Measurements from ENCODE around the gene UQCC2.

Gene UQCC2

DNA sequence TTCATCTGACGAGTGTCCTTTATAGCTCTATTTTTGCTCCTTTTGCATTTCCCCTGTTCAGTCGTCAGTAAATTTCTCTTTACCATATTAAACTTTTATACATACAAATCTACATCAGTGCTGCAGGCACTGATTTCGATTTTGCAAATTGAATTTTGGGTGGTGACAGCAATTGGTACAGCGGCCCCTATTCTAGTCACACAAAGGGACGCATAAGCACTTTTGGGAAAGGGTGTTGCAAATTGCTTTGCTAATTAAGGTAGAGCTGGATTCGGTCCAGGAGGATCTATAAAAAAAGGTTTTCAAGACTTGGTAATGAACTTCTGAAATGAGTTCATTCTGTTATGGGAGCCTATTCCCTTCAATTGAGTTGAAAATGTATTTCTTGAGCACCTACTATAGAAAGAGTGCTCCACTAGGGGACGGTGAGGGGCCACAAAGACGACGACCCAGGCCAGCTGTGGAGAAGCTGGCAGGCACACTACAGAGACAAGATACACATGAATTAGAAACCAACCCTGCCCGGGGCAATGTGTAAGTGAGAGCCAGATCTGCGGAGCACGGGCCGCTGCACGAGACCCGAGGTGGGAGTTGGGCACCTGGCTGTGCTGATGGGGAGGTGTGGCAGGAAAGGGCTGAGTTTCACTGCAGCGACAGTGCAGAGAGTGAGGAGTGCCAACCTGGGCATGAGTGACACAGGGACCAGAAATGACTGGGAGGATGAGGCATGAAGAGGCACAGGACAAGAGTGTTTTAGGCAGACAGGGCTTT lies 5.4 kb downstream of the UQCC2 start:
- DNase-seq (ENCODE audit: low spot score): no peak

DNA sequence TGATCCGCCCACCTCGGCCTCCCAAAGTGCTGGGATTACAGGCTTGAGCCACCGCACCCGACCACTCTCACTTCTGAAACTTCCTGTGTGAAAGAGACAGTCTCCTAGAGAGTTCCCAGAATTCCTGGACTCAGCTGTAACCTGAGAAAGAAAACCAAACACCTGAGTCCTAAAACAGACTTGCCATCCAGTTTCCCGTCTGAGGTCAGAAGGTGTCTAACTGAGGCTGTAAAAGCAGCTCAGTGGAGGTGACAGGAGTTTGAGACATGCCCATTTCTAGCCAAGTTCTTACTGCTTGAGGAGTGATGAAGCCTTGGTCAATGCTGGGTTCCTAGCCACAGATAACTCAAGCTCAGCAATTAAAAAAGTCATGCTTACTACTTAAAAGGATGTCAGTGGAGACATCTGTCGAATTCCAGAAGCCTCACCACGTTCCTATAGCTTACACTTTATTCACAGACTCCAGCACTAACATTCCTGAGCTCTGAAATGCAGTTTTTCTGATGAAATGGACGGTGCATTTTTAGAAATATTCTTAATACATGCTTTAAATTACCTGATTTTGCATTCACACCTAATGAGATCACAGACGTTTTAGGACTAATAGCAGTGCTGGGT lies 6.1 kb downstream of the UQCC2 start:
- no peak for DNase-seq (ENCODE audit: low spot score)

DNA sequence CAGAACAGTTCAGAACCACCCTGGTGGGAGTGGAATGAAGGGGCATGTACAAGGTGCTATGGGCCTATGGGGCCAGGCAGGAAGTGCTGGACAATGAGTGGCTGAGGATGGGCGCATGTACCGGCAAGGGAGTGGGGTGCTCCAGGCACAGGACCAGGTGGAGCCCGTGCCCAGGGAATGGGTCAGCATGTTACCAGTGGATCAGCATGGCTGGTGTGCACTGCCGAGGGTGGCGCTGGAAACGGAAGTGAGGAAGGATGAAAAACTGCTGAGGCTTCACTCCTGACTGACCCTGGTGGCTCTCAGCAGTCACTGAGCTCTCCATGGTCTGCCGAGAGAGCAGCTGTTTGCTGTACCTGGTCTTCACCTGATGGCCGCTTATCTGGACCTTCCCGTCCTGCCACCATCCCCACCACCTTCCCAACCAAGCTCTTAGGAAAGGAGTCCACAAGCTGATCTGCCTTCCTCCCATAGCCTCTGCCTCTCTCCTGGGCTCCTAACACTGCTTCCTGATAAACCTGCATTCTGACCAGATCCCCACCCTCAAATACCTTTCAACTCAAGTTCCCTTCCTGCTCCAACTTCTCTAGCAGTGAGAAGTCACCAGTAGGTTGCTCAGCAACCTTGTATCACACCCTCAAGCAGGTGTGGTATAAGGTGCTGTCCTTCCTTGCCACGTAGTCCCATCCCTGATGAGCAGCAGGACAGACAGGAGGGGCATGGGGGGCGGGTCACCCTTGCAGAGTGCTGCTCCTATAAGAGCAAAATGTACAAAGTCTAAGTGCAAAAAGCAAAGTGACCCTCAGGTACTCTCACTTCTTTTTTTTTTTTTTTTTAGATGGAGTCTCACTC lies 7.1 kb downstream of the UQCC2 start:
- no peak for DNase-seq (ENCODE audit: low spot score)

DNA sequence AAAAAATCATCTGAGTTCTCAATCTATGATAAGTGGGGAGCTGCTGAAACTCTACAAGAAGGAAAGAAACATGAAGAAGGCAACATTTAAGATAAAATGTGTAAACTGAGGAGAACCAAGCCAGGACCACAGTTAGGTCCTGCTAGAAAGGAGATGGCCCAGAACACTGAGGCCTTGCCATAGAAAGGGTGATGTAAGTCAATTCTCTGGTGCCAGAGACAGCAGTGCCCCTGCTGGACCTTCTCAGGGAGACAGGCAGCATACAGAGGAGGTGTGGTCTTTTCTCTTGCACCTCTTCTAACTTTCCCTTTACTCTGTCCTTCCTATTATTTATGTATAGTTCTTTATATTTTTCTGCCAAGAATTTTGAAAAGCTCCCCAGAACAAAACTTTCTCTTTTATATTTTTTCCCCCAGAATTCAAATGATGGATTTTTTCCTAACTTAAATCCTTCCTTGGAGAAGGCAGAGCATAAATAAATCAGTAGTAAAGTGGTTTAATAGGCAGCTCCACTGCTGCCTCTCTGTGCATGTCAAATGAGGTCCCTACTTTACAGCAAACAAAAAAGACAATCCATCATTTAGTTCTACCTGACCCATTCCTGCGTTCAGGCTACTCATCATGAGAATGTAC lies 9.0 kb downstream of the UQCC2 start:
- peak; percentile 51 for DNase-seq (ENCODE audit: low spot score)

DNA sequence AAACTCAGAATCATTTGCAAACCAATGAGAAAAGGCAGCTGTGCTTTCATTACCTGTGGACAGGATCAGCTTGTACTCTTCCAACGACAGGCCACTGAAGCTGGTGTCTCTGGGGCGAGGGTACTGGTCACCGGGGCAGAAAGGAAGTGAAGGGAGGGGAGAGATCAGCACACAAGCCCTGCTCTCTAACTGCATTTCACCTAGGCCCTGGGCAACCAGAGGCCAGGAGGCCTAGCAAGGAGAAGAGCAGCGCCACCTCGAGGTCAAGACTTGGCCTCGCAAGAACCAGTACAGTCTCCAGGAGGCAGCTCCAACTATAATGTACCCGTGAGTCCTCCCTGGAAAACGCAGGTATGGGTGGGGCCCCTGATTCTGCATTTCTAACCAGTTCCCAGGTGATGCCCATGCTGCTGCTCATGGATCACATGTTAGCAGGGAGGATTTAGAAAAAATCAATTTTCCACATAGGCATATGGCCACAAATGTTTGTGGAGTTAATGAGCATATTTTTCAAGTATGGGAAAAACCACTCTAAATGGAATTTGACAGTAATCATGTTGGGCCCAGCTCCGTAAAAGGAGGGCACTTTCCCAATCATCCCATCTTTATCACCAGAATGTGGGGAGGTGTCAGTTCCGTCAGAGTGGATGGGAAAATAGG lies 11.0 kb downstream of the UQCC2 start:
- peak; percentile 75 for DNase-seq (ENCODE audit: low spot score)

DNA sequence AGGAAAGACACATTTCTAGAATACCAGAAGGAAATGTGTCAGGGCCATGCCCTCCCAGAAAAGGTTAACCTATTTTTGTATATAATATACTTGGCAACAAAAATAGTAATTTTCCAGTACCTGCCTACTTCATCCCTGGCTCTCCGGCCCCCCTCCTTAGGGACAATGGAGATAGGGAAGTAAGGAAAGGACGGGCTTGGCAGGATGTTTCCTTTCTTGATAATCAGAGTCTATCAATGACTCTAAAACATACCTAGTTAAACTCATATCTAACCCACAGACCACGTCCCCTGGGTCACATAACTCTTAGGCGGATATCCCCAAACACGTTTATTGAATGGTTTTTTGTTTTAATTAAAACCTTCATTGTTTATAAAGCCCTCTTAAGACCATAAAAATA lies 11.8 kb downstream of the UQCC2 start:
- DNase-seq (ENCODE audit: low spot score): no peak

DNA sequence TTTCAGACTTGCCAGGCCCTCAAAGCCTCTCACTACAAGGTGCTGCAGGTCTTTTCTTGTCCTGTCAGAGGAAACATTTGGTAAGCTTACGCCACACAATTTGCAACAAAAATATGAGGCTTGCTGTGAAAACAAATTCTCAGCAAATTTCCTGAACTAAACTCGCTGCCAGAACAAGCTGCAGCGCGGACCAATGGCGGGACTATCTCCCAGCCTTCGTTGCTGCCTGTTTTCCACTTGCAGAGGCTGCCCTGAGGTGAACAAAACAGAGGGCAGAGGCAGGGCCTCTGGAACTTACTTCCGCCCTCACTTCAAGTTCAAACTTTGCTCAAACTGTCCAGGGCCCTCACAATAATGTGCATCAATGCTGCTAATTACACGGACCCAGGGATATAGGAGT lies 12.4 kb downstream of the UQCC2 start:
- DNase-seq (ENCODE audit: low spot score): no peak

DNA sequence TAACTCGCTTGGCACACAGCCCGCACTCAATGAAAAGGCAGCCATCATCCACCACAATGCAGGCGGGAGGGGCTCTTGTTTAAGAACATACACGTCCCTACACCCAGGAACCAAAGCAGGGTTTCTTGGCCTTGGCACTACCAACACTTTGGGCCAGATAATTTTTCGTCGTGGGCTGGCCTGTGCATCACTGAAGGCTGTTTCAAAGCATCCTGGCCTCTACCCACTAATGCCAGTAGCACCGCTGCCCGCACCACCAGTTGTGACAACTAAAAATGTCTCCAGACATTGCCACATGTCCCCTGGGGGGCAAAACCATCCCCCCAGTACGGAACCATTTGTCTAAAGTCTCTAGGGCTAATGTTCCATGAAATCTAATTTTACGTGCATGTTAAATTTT lies 13.0 kb downstream of the UQCC2 start:
- DNase-seq (ENCODE audit: low spot score): no peak

DNA sequence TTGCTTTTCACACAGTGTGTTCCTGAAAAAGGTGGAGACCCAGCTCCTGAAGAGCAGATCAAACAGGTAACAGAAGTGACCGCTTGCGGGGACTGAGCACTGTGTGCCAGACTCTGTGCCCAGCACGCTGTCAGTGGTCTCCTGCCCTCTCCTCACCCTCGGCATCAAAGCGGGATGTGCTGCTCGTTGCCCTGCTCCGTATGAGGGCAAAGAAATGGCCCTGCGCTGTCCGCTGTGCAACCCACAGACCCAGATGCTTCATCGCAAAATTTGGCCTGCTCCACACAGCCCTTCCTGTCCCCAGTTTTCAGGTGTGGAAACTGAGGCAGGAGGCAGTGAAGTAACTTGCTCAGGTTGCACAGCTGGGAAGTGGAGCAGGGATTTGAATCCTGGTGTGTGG lies 13.7 kb downstream of the UQCC2 start:
- no peak for DNase-seq (ENCODE audit: low spot score)

DNA sequence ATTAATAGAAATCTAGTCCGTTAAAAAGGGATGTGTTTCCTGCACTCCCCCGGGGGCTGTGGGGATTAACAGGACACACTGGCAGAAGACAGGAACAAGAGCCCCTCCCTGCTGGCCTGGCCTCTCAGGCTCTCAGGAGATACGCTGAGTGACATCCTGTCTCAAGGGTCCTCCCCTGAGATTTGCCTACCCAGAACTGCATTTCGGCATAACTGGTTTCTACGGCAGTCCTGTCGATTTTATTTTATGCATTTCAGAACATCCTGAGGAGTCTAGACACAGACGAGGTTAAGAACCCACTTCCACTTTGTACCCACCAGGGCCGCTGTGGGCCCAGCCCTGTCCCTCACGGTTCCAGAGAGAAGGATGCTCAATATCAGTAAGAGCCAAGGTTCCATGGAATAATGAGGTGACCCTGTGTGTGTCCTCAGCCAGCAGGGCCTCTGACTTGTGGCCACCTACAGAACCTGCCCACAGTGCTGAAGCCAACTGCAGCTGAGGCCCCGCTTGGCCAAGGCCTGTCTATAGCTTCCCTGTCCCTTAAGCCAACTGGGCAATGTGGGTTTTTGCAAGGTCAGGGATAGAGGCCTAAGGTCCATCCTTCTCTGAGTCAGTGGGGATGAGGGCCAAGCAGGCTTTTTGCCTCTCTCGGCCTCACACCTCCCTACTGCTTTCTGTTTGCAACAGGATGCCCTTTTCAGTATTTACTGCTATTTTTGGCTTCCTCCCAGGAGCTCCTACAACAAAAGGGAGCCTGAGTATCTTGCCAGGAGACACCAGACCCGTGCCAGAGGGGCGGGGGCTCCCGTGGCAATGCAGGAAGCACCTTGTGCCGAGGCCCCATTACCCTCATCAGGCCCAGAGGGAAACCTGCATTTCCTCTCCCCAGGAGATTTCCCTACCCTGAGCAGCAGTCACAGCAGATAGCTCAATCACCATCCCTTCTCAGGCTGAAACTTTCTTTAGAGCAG lies 14.7 kb downstream of the UQCC2 start:
- peak; percentile 92 for DNase-seq (ENCODE audit: low spot score)

DNA sequence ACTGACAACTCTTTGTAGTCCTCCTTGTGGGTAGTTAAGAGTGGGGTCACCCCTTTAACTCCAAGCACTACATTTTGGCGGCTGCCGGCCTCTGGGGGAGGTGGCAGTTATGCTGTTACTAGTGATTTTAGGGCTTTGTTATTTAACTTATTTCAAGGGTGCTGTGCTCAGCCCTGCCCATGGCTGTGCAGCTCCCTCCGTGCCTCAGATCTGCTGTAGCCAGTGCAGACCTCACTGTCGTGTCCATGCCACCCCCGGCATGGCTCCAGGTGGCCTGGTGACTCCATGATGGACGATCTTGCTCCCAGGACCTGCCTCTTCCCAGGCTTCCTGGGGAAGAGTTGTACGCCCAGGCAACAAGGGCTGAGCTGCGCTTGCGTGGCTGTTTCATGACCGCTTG lies 15.4 kb downstream of the UQCC2 start:
- no peak for DNase-seq (ENCODE audit: low spot score)

DNA sequence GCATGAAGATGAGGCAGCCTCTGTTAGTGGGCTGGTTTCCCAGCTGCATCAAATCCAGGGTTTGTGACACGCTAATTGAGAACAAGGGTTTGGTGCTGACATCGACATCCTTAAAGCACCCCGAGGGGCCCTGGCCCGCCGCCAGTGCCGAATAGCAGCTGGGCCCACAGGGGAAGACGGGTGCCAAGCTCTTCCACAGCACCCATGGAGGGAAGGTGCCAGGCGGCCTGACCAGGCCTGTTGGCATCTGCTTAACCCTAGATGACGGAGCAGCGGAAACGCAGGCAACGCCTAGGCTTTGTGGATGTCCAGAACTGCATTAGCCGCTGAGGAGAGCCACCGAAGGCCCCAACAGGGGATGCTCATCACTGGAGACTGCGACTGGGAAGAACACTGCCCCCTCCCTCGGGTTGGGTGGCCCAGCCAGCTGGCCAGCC lies 16.0 kb downstream of the UQCC2 start:
- DNase-seq (ENCODE audit: low spot score): no peak

DNA sequence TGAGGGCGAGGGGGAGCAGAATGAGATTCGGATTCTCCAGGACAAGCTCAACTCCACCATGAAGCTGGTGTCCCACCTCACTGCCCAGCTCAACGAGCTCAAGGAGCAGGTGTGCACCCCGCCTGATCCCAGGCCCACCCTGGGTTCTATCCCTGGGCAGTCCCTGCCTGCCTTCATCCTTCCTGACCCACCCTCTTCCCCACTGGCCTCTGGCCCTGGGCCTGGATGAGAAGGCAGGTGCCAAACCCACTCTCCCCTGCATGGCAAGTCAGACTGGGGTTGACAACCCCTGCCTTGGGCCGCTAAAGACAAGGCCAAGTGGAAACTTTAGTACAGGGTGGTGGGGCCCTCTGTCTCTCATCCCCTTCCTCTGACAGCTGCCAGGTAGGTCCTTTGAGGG lies 16.5 kb downstream of the UQCC2 start:
- DNase-seq (ENCODE audit: low spot score): no peak

DNA sequence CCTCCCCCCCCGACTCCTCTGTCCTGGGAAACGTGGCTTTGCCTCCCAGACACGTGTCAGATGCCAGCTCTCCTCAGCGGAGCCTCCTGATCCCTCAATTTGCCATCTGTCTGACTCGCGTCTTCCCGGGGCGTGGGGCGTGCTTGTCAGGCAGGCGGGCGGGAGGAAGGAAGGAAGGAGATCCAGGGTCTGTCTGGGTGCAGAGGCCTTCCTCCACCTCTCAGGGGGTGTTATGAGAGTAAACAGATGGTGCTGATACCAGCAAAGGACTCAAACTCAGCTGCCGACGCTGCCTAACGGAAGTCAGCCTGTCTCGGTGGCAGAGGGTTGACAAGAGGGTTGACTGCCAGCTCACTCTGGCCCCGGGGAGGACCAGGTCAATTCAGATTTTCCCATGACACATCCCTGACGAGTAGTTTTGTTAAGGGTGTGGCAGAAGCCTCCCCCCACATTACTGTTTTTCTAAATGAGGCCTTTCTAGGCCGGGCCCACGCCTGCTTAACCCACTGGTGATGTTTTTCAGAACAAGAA lies 17.0 kb downstream of the UQCC2 start:
- DNase-seq (ENCODE audit: low spot score): peak; percentile 96

DNA sequence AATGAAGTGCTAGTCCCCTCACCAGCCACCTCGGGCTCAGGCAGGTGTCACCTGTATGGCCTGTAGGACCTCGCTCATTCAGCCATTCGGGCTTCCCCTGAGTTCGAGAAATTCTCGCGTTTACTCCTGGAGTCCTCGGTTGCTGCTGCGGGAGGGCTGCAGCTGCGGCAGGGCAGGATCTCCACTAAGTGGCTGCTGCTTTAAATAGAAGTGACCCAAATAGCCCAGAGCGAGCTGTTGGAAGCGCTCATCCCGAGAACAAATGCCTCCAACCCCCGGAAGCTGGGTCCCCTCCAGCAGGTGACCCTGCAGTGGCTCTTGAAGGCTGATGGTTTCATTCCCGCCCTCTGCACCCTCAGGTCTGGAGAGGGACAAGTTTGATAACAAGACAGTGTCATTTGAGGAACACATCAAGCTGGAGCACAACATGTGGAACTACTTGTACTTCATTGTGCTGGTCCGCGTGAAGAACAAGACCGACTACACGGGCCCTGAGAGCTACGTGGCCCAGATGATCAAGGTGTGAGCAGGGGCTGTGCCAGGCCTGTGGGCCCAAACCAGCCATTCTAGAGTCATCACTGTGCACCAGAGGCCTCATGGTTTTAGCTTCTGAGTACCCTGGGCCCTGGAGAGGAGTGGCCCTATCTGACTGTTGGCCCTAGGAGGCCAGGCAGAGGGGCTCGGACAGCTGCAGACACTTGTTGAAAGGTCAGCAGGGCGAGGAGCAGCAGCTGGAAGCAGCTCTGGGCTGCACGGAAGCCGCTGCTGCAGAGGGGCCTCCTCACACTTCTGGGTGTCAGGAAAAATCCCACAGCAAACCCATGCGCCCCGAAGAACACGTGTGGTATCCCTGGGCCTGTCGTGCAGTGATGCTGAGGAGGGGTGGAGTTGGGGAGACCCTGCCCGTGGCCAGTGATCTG lies 18.1 kb downstream of the UQCC2 start:
- DNase-seq (ENCODE audit: low spot score): no peak

DNA sequence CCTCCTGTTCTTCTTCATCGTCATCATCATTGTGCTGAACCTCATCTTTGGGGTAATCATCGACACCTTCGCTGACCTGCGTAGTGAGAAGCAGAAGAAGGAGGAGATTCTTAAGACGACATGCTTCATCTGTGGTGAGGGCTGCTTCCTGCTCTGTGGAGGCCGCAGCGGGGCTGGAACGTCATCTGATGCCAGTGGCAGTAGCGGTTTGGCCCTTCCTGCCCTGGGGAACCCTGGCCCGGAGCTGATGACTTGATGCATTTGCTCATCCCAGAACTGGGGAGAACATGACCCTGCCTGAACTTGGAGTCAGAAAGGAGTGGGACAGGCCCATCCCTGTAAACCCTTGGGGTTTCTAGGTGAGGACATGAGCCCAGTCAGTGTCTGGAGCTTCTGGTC lies 18.7 kb downstream of the UQCC2 start:
- no peak for DNase-seq (ENCODE audit: low spot score)

DNA sequence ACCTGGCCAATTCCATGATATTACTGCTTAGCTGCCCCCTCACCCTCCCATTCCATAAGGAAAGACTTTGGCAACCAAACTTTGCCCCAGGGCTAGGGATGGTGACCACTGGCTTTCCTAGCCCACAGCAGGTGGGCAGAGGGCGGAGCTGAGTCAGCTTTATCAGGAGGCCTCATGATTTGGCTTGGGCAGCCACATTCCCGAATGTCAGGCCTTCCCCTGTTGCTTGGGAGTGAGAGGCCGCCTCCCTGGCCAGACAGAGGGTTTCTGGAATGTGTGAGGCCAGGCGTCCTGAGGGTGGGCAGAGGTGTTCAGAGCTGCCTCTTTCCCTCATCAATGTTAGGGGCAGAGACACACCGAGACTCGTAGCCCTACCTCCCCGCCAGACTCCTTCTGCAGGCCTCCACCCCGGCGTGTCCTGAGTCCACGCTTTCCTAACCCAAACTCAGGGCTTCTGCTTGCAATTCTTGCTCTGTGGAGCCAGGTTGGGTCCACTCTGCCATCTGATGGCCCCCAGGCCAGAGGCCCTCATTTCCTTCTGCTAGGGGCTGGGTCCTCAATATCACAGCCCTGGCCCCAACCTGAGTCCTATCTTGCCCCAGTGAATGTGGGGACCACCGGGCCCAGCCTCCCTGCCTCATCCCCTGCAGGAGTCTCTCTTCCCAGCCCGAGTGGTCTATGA lies 19.3 kb downstream of the UQCC2 start:
- no peak for DNase-seq (ENCODE audit: low spot score)

DNA sequence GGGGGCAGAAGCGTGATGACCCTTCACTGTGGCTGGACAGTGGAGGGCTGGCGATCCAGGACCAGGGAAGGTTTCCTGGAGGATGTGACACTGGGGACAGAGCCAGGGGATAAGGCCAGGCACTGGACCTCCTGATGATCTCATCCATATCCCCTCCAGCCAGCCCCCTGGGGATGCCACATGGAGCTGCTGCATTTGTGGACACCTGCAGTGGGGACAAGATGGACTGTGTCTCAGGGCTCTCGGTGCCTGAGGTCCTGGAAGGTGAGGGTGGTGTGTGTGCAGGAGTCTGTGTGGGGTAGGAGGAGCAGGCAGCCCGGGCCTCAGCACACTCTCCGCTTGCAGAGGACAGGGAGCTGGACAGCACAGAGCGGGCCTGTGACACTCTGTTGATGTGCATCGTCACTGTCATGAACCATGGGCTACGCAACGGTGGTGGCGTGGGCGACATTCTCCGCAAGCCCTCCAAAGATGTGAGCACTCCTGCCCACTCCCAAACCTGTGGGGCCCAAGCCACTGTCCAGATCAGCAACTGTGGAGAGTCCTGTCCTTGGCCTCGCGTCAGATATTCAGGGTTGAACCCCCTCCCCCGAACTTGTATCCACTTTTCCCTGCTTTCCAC lies 19.9 kb downstream of the UQCC2 start:
- no peak for DNase-seq (ENCODE audit: low spot score)

Measured in kidney capillary endothelial cell (primary cell).